Activated CD4-positive, CD25-positive, alpha-beta regulatory T cell treated with anti-CD3 and anti-CD28 coated beads, Interleukin-2, amount 50 U/mL, for 24 hours (primary cell): ENCODE results near the gene FAM24B.

Source experiments
- ATAC-seq, 2 donors: fragments of 150-1000 bp; cut with Tn5 transposase; one replicate each; pipeline ENCODE4 v1.10.0; 2021; ENCODE audit warnings: mild to moderate bottlenecking in 1 of 2, moderate library complexity in 1 of 2

Gene FAM24B

DNA sequence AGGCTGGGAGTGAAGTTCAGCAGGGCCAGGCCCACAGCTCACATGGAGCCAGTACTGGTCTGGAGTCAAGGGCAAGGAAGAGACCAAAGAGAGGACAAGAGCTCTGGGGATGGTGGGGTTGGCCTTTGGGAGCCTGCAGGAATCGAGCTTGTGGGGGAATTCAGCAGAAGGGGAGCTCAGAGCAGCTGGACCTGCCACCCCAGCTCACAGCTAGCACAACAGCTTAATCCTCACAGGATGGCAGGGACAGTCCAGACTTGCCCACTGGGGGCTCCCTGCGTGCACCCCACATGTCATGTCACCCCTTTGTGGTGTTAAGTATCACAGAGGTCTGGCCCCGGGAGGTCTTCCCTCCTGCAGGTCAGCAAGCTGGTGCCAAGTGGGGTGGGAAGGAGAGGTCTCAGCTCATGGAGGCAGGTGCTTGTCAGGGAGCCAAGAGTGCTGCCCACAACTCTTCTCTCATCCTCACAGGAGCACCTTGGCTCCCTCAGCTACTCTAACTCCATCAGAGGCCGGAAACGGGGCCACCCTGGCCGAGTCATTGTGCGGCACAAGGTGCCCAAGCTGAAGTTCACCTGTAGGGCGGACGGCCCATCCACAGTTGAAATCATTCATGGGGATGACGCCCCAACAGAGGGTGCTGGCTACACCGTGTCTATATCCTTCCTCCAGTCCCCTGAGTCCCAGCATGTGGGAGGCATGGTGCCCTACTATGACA is 56.2 kb downstream of the FAM24B start:
- no peak for ATAC-seq

DNA sequence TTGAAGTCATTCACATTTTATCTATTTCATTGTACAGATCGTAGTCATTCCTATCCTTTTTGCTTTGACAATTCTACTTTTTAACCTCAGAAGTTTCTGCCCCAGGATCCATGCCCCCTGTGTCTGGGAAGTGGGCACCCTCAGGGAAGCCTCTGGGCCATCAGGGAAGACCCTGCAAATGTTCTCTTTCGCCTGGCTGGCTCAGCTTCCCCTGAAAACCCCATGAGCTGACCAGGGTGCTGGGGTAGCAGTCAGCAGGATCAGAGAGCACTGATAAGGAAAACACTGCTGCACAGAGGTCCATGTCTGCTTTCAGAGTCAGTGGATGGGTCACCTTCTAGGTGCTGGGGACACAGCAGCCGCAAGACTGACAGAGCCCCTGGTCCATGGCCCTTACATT is 57.6 kb downstream of the FAM24B start:
- no peak for ATAC-seq

GRCh38 chr10:122815458-122815857 is 63.9 kb downstream of the FAM24B start:
- ATAC-seq = no peak

GRCh38 chr10:122814493-122814892 is 64.9 kb downstream of the FAM24B start:
- no peak for ATAC-seq

DNA sequence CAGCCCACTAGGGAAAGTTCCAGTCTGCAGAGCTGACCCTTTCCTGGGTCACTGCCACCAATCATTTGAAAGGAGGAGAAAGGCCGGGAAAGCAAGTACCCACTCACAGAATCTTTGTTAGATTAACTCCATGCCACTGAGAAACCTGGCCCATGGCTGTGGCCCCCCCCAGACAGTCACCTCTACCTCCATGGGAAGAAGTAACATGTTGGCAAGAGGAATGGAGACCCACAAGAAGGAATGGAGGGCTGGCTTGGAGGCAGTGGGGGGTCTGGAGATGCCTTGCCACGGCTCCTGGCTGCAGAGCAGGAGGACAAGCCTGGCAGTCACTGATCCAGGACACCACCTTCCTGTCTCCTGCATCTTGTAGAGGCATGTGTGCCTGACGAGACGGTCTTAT is 66.6 kb downstream of the FAM24B start:
- ATAC-seq = no peak

GRCh38 chr10:122802282-122802681 is 77.1 kb downstream of the FAM24B start:
- no peak for ATAC-seq
